Measurements from ENCODE around the gene ARID1B. TPM values are rescaled to one million over a fixed set of nuclear protein-coding genes. Genes with fewer than 3 reads are reported as not detected.

Gene ARID1B
- total and polyA plus RNA-seq, 2 of the 13 experiments (the other 11 are each of a cell fraction or from before 2014, with no cell fraction given): 20.1 to 32.6 TPM

GRCh38 chr6:156748504-156748903 is 28.7 kb upstream of the ARID1B start (continued):
- TF ChIP-seq THAP9 (CRISPR knock-in tag; IDR thresholded peaks at IDR 0.05; ENCODE audit: borderline replicate concordance): no peak
- no peak for TF ChIP-seq SP2 (CRISPR knock-in tag; IDR thresholded peaks at IDR 0.05)
- TF ChIP-seq ZNF576 (CRISPR knock-in tag; IDR thresholded peaks at IDR 0.05): no peak

GRCh38 chr6:156752666-156753301 is 24.4 kb upstream of the ARID1B start:
- WGBS (ENCODE audit: low lambda C conversion rate): 1% methylated on average over 10 of the region's 10 CpGs
- Histone ChIP-seq H3K27me3 (ENCODE audit: control insufficient read depth in 1 of 2, insufficient read depth in 2 of 2, low read length in 2 of 2) (no peaks in the 10 kb centered on the region; a peak in 1 of 5 replicates), H3K9me3 (ENCODE audit: low read length) (no peaks in the 10 kb centered on the region), H3K4me2 (ENCODE audit: low read depth, low read length) (peak overlapping the region; percentile 59), H3K27ac (ENCODE audit: extremely low read length, insufficient read depth, low read length) (no peak overlapping the region), H3K4me3 (replicated peaks in 1 of 3; ENCODE audit: insufficient read depth in 1 of 3, low read depth in 2 of 3, low read length in 3 of 3) (peak overlapping the region in 1 of 3 experiments; percentile 23; a peak in 1 of 6 replicates), H2AFZ (ENCODE audit: low read length) (no peak overlapping the region), H3K79me2 (ENCODE audit: insufficient read depth, low read length) (no peaks in the 10 kb centered on the region), H3K4me1 (ENCODE audit: insufficient read depth, low read length) (peaks cover 17% of the 10 kb centered on the region), H3K36me3 (replicated peaks in 1 of 2; ENCODE audit: control insufficient read depth in 1 of 2, insufficient read depth in 2 of 2, low read length in 2 of 2) (no peaks in the 10 kb centered on the region), H3K9ac (ENCODE audit: insufficient read depth, low read depth, low read length) (no peak overlapping the region), H4K20me1 (ENCODE audit: insufficient read depth, low read length) (no peaks in the 10 kb centered on the region)
- peak; percentile 95 for ATAC-seq
- DNase-seq (ENCODE audit: low spot score): peak; percentile 24
- in situ Hi-C loops (cut with HindIII; ENCODE audit: extremely low pct_ligation_motif_present, low pct_unique_long_range_greater_than_20kb): loop anchor here (25.0 kb wide), 1 partner anchor 190 kb away; no protein-coding TSS in a partner anchor
- CTCF ChIA-PET (ENCODE audit: low intra/inter-chr PET ratio, low total read pairs): no interaction called here
- POLR2A ChIA-PET: interaction anchor here (1.3 kb wide), 1 partner anchor 32 kb away, joined by 4 read pairs; no protein-coding TSS in a partner anchor
- no peak for FAIRE-seq
- no TSS peak for BruUV-seq (replicated peaks)
- intact Hi-C loops (cut with micrococcal nuclease; ENCODE audit: unreplicated experiment): no loop called here
- no peak for TF ChIP-seq KIAA2018 (CRISPR knock-in tag; IDR thresholded peaks at IDR 0.05; ENCODE audit: borderline replicate concordance)
- TF ChIP-seq ZNF274 (CRISPR knock-in tag; IDR thresholded peaks at IDR 0.05): 0 out of 2 replicates have a peak, but pooled peaks have one; percentile 37
- TF ChIP-seq MEIS1 (CRISPR knock-in tag; IDR thresholded peaks at IDR 0.05; ENCODE audit: borderline replicate concordance): no peak
- TF ChIP-seq ZNF713 (CRISPR knock-in tag; IDR thresholded peaks at IDR 0.05): no peak
- TF ChIP-seq ZSCAN21 (CRISPR knock-in tag; IDR thresholded peaks at IDR 0.05; ENCODE audit: borderline replicate concordance): no peak
